Measurements from ENCODE around the gene ST6GALNAC6.

DNA sequence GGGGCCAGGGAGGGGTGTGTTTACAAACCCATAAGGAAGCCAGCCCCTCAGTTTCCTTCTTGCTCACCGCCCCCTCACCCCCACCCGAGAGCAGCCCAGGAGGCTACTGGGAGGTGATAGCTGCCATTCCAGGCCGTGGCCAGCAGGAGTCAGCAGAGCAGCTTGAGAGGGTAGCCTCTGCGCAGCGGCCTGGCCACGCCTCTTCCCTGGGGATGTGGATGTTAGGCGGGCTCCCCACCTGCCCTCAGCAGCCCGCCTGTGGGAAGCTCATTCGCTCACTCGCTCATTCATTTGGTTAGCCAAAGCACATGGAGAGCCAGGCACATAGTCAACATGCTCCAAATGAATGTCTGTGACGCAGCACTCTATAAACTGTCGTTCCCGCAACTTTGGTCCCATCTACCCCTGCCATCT lies 44.3 kb upstream of the ST6GALNAC6 start:
- TF ChIP-seq EZH2 (IDR thresholded peaks at IDR 0.05; ENCODE audit: borderline replicate concordance) (no peak), EZH2phosphoT487 (IDR thresholded peaks at IDR 0.05; ENCODE audit: low read depth, severe bottlenecking, unreplicated experiment) (no peak)
- TF ChIP-seq, protein P1, sequence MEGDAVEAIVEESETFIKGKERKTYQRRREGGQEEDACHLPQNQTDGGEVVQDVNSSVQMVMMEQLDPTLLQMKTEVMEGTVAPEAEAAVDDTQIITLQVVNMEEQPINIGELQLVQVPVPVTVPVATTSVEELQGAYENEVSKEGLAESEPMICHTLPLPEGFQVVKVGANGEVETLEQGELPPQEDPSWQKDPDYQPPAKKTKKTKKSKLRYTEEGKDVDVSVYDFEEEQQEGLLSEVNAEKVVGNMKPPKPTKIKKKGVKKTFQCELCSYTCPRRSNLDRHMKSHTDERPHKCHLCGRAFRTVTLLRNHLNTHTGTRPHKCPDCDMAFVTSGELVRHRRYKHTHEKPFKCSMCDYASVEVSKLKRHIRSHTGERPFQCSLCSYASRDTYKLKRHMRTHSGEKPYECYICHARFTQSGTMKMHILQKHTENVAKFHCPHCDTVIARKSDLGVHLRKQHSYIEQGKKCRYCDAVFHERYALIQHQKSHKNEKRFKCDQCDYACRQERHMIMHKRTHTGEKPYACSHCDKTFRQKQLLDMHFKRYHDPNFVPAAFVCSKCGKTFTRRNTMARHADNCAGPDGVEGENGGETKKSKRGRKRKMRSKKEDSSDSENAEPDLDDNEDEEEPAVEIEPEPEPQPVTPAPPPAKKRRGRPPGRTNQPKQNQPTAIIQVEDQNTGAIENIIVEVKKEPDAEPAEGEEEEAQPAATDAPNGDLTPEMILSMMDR (IDR thresholded peaks at IDR 0.05; ENCODE audit: poor library complexity) = peak; percentile 82
